ENCODE results near the gene PLEK2. TPM values are rescaled to one million over a fixed set of nuclear protein-coding genes. Genes with fewer than 3 reads are reported as not detected.

PLEK2 gene
- total RNA-seq, 1 experiment from 2014 or later: 46.0 TPM

- no peak overlapping the region for H2AFZ ChIP-seq
- intact Hi-C loops (cut with micrococcal nuclease; ENCODE audit: unreplicated experiment): no loop called here
- H3K27ac ChIP-seq: no peak overlapping the region
- TF ChIP-seq EZH2 (IDR thresholded peaks at IDR 0.05; ENCODE audit: low read depth) (no peak), CTCF (conservative IDR thresholded peaks at IDR 0.05) (no peak)
- H3K79me2 ChIP-seq (ENCODE audit: low read depth): 0 out of 2 replicates have a peak, but pooled peaks cover 4% of the 10 kb centered on the region
- no peak overlapping the region for H3K4me3 ChIP-seq
- H3F3A ChIP-seq (ENCODE audit: insufficient read depth, low read depth): peaks cover 37% of the 10 kb centered on the region; the same call in 1 of the 2 replicates
- no peaks in the 10 kb centered on the region for H3K9me2 ChIP-seq (ENCODE audit: insufficient read depth)
- no TSS peak for BruUV-seq (replicated peaks)
- no peaks in the 10 kb centered on the region for H3K4me1 ChIP-seq (replicated peaks; ENCODE audit: insufficient read depth)
- H3K4me2 ChIP-seq: no peak overlapping the region
- POLR2A ChIA-PET (ENCODE audit: unreplicated experiment): no interaction called here
- H3K9me3 ChIP-seq (ENCODE audit: insufficient read depth, low read depth): no peaks in the 10 kb centered on the region
- H3K36me3 ChIP-seq (ENCODE audit: low read depth): peaks cover 74% of the 10 kb centered on the region
- CTCF ChIA-PET: no interaction called here
- no peak for DNase-seq
- no peaks in the 10 kb centered on the region for H3K27me3 ChIP-seq (ENCODE audit: insufficient read depth, low read depth)
- peaks cover 48% of the 10 kb centered on the region for H4K20me1 ChIP-seq (ENCODE audit: insufficient read depth)
Measured at GRCh38 chr14:67377916-67378315, 34.0 kb downstream of the PLEK2 start.

- Histone ChIP-seq H3K4me2 (no peak overlapping the region), H3K79me2 (ENCODE audit: low read depth) (peaks cover 28% of the 10 kb centered on the region), H4K20me1 (ENCODE audit: insufficient read depth) (peaks cover 61% of the 10 kb centered on the region), H3K4me3 (no peak overlapping the region), H3K9me3 (ENCODE audit: insufficient read depth, low read depth) (no peaks in the 10 kb centered on the region), H3K9me2 (ENCODE audit: insufficient read depth) (no peaks in the 10 kb centered on the region), H3F3A (ENCODE audit: insufficient read depth, low read depth) (peaks cover 39% of the 10 kb centered on the region; the same call in 1 of the 2 replicates), H2AFZ (no peak overlapping the region), H3K27ac (no peak overlapping the region), H3K4me1 (replicated peaks; ENCODE audit: insufficient read depth) (no peaks in the 10 kb centered on the region), H3K36me3 (ENCODE audit: low read depth) (peaks cover 61% of the 10 kb centered on the region), H3K27me3 (ENCODE audit: insufficient read depth, low read depth) (no peaks in the 10 kb centered on the region)
- POLR2A ChIA-PET (ENCODE audit: unreplicated experiment): no interaction called here
- BruUV-seq (replicated peaks): no TSS peak
- intact Hi-C loops (cut with micrococcal nuclease; ENCODE audit: unreplicated experiment): no loop called here
- no peak for DNase-seq
- TF ChIP-seq CTCF (conservative IDR thresholded peaks at IDR 0.05) (no peak), EZH2 (IDR thresholded peaks at IDR 0.05; ENCODE audit: low read depth) (no peak)
- CTCF ChIA-PET: no interaction called here
Measured at GRCh38 chr14:67373347-67373746, 38.6 kb downstream of the PLEK2 start.

- no peak overlapping the region for H3K4me2 ChIP-seq
- no peak overlapping the region for H3K27ac ChIP-seq
- peaks cover 39% of the 10 kb centered on the region; the same call in 1 of the 2 replicates for H3F3A ChIP-seq (ENCODE audit: insufficient read depth, low read depth)
- no peaks in the 10 kb centered on the region for H3K9me2 ChIP-seq (ENCODE audit: insufficient read depth)
- BruUV-seq (replicated peaks): no TSS peak
- peaks cover 61% of the 10 kb centered on the region for H3K36me3 ChIP-seq (ENCODE audit: low read depth)
- no peaks in the 10 kb centered on the region for H3K27me3 ChIP-seq (ENCODE audit: insufficient read depth, low read depth)
- ChIA-PET CTCF (no interaction called here), POLR2A (ENCODE audit: unreplicated experiment) (no interaction called here)
- peaks cover 28% of the 10 kb centered on the region for H3K79me2 ChIP-seq (ENCODE audit: low read depth)
- no peaks in the 10 kb centered on the region for H3K9me3 ChIP-seq (ENCODE audit: insufficient read depth, low read depth)
- H2AFZ ChIP-seq: no peak overlapping the region
- no peaks in the 10 kb centered on the region for H3K4me1 ChIP-seq (replicated peaks; ENCODE audit: insufficient read depth)
- intact Hi-C loops (cut with micrococcal nuclease; ENCODE audit: unreplicated experiment): no loop called here
- TF ChIP-seq CTCF (conservative IDR thresholded peaks at IDR 0.05) (no peak), EZH2 (IDR thresholded peaks at IDR 0.05; ENCODE audit: low read depth) (no peak)
- no peak overlapping the region for H3K4me3 ChIP-seq
- DNase-seq: no peak
- H4K20me1 ChIP-seq (ENCODE audit: insufficient read depth): peaks cover 61% of the 10 kb centered on the region
Measured at GRCh38 chr14:67372833-67373232, 39.1 kb downstream of the PLEK2 start.
